NCI-H345 treated with DMSO at 0.1 percent for 48 hours (cell line): ENCODE results near the gene GTPBP3.
"Not testable (repeated sequence)": the region's sequence is repeated elsewhere in the genome, so short reads cannot be mapped to it uniquely, and the experiment has no call there.

Source experiments
- DNase-seq: peaks from one replicate; lab custom pipeline; 2025; ENCODE audit not compliant: unreplicated experiment; lab: John Stamatoyannopoulos, UW

Gene GTPBP3

GRCh38 chr19:17341386-17341785 lies 4.0 kb downstream of the GTPBP3 start:
- no peak for DNase-seq

DNA sequence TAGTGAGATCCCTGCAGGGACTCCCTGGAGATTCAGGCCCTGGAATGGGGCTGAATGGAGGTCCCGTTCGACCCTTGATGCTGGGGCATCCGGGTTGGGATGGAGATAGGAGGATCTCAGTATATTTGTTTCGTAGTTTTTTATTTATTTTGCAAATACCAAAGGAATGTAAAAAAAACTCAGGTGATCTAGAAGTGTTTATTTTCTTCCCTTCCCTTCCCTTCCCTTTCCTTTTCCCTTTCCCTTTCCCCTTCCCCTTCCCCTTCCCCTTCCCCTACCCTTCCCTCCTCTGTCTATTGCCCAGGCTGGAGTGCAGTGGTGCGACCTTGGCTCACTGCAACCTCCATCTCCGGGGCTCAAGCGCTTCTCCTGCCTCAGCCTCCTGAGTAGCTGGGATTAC lies 4.5 kb downstream of the GTPBP3 start:
- DNase-seq = no peak

DNA sequence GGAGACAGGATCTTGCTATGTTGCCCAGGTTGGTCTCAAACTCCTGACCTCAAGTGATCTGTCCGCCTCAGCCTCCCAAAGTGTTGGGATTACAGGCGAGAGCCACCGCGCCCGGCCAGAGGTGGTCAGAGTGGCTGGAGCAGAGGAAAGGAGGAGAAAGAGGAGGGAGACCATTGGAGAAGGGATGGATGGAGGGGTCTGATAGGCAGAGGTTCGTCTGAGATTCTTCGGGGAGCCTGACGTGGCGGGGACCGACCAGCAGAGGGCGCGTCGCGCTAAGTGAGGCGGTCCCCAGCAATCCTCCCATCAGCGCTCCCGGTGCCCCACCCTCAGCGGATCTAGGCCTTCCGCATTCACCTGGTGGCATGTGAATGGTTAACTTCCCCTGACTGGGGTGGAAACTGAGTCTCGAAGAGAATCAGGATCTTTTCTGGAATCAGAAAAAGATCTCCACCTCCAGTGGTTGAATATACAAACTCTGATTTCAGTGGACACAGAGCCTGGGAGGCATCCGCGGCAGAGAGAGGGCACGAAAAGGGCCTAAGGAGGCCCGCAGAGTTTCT lies 8.8 kb downstream of the GTPBP3 start:
- DNase-seq = peak; percentile 1

- DNase-seq = no peak
Observed at GRCh38 chr19:17347361-17347760, 10.0 kb downstream of the GTPBP3 start.

DNA sequence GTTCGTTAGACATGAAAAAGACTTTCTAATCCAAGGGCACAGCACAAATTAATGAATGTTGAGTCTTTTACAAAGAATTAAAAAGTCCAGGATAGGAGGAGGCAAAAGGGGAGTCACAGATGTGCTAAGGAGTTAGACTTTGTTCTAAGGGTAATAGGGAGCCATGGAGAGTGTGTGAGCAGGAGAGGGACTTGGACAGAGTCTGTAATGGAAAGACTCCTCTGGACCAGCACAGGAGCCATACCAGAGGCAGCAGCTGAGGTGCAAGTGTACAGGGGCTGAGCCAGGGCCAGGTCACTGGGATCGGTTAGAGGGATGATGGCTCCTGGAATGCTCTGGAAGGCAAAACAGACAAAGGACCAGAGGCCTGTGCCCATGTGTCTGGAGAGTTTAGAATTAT lies 10.5 kb downstream of the GTPBP3 start:
- DNase-seq = no peak

DNA sequence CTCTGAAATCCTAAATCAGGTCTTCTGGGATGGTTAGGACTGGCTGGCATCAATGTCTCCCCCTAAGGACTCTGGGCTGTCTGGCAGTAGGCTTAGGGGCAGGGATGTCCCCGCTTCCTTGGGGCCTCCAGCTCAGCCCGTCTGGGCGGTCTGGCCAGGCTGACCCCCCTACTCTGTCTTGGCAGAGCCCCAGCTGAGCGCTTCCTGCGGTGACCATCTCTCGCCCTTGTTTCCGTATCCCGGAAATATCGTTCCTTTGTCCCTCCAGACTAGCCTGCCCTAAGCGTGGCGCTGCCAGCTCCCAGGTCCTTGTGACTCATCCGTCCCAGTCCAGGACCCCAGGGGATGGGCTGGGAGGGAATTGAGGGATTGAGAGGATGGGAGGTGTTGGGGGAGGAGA lies 11.3 kb downstream of the GTPBP3 start:
- no peak for DNase-seq

DNA sequence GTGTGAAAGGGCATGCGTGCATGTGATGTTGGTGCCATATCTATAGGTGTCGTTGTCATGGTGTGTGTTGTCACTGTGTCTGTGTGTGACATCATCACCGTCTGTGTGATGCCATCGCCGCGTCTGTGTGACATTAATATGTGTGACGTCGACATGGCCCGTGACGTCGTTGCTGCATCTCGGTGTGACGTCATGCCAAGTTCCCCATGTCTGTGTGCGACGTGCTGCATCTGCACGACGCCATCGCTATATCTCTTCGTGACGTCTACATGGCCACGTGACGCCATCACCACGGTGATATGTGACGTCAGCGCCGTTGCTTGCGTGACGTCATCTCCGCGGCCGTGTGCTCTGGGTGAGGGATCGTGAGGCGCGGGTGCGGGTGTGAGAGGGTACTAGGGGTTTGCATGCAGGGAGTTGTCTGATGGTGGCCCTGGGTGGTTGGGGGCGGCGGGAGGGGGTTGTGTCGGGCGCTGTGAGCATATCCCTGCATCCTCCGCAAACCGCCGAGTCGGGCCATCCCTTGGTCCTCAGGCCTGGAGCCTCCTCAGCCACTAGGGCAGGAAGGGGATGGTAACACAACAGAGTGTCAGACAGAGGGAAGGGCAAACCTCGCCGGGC lies 14.6 kb downstream of the GTPBP3 start:
- DNase-seq = no peak

GRCh38 chr19:17352608-17353280 lies 15.4 kb downstream of the GTPBP3 start:
- no peak for DNase-seq

- no peak for DNase-seq
Observed at GRCh38 chr19:17353386-17353785, 16.0 kb downstream of the GTPBP3 start.

- no peak for DNase-seq
Observed at GRCh38 chr19:17357078-17357666, 19.8 kb downstream of the GTPBP3 start.

DNA sequence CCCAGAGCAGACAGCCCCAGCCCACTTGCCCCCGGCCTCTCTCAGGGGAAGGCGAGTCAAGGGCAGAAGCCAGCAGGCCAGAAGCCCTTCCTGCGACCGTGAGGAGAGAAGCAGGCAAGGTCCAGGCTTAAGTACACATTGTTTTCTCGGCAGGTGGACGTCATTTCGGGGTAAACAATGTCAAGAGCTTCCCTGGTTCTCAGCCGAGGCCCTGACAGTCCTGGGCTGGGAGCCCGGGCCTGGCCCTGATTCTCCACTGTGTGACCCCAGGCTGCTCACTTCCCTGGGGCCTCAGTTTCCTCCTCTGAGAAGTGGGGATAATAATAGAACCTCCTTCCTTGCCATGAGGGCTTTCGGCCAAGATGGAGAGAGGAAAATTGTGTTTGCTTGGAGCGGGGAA lies 20.4 kb downstream of the GTPBP3 start:
- no peak for DNase-seq

GRCh38 chr19:17358395-17358794 lies 21.0 kb downstream of the GTPBP3 start:
- no peak for DNase-seq

- no peak for DNase-seq
Observed at GRCh38 chr19:17359905-17360800, 22.8 kb downstream of the GTPBP3 start.

- not testable (repeated sequence) for DNase-seq
Observed at GRCh38 chr19:17363852-17364605, 26.7 kb downstream of the GTPBP3 start.

DNA sequence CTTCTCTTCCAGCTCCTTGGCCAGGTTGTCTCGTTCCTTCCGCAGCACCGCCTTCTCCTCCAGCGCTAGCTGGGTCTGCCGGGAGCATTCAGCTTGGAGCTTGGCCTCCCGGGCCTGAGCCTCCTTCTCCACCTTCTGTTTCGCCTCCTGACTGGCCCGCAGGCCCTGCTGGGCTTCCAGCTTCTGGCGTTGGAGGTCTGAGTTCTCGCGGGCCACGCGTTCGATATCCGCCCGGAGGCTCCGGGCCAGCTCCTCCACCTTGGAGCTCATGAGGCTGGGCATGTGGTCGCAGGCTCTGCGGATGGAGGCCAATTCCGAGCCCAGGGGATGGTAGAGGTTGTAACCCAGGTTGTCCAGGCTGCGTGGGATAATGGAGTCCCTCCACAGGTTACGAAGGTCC lies 28.0 kb downstream of the GTPBP3 start:
- DNase-seq = no peak

DNA sequence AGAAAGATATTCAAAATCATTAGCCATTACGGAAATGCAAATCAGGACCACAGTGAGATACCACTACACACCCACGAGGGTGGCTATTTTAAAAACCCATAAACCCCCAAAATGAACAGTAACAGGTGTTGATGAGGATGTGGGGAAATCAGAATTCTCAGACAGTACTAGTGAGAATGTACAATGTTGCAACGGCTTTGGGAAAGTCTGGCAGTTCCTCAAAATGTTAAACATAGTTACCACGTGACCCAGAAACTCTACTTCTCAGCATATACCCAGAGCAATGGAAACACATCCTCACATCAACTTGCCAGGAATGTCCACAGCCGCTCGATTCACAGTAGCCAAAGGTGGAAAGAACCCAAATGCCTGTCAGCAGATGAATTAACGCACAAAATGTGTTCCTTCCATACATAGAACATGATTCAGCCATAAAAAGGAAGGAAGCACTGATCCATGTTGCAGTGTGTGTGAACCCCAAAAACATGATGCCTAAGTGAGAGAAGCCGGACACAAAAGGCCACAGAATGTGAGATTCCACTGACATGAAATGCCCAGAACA lies 32.8 kb downstream of the GTPBP3 start:
- no peak for DNase-seq

- DNase-seq = no peak
Observed at GRCh38 chr19:17376935-17377600, 39.7 kb downstream of the GTPBP3 start, which contains the start of gene PLVAP. Gene PLVAP, minus strand, starts transcription at chr19:17377342. Its CDS starts 54 bp downstream, at chr19:17377288.

DNA sequence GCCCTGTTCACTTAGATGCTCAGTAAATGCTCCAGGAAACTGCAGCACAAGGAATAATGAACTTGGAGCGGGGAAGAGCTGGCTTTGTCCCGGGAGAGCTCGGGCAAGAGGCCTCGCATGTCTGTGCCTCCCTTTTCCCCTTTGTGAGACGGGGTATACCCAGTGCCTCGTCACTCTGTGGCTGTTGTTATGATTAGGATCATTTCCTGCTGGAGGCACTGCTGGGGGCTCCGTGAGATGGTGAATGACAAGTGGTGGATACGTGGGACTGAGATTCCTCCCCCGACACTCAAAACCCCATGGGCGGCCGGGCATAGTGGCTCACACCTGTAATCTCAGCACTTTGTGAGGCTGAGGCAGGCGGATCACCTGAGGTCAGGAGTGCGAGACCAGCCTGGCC lies 40.9 kb downstream of the GTPBP3 start:
- DNase-seq = no peak

GRCh38 chr19:17379221-17379631 lies 41.9 kb downstream of the GTPBP3 start:
- no peak for DNase-seq
